NCI-H524 (cell line): ENCODE measurements around the gene PAM16.

Experiments
- DNase-seq, 2 experiments: peaks; one replicate each; lab custom pipeline; 2025; lab: John Stamatoyannopoulos, UW

PAM16 gene

DNA sequence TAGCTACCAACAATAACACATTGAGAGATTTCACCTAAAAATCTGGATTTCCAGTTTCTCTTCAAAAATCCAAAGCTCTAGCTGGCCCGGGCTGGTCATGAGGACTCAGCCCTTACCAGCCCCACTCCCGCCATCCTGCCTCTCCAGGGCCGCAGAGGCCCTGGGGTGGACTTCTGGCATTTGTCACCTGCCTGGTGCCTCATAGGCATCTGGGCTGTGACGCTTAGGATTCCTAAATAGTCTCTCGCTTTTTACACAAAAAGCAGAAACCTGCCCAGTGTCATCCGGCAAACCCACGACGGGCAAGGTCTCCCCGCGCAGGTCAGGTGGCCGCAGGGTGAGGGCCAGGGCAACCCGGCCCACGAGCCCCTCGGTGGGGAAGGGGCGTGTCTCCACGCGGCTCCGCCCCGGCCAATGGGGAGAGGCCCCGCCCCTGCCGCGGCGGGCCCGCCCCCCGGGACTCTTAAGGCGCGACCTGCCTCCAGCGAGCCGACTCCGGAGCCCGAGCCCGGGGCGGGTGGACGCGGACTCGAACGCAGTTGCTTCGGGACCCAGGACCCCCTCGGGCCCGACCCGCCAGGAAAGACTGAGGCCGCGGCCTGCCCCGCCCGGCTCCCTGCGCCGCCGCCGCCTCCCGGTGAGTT is 20.4 kb upstream of the PAM16 start, which contains the start of gene VASN:
Gene VASN (plus strand): TSS at position 492 of the 644 bp plus-strand sequence. CDS start 9,030 bp downstream, outside the sequence.
- peak in 1 of 2 experiments; percentile 49 for DNase-seq

DNA sequence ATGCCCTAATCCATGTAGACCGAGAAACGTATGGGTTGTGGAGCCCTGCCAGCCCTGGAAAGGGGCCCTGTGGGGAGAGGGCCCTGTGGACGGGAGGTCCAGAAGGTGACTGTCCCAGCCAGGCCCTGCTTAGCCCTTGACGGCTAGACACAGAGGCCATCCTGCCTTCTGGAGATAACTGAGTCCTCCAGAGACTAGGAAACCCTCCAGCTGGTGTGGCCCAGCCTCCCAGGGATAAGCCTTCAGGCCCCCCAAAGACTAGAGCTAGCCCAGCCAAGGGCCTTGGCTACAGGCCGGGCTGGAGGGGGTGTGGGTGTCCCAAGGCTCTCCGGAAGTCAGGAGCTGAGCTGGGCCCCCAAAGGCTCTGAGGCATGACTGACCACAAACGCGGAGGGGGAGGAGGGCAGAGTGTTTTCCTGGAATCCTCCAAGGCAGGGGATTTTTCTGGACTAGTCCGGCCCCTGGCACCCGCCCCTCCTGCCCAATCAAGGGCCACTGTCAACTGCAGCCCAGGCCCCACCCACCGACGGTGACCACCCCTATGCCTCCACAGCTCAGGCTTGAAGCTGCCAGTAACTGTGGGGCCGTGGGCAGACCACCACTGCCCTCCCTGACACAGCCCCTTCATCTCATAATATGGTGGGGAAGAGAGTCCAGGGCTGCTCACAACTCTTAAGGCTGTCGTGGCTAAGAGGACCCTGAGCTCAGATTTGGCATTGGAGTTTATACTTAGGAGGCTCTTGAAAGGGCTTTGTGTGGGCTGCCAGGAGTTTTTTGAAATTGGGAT is 19.6 kb upstream of the PAM16 start:
- DNase-seq = no peak

DNA sequence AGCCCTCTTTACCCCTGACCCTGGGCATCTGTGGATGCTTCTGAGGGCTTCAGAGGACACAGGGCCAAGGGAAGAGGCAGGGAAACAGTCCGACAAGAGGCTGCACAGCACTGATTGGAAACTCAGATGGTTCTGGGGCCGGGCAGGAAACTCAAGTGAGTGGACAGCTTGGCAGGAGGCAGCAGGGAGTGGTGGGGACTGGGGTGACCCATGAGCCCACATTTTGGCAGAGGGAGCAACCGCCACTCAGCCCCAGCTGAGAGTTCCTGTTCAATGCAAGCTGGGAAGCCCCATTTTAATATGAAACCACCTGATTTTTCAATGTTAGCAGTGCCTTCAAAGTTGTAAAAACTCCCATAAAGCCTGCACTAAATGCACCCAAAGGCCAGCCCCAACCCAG is 19.0 kb upstream of the PAM16 start:
- DNase-seq = no peak

DNA sequence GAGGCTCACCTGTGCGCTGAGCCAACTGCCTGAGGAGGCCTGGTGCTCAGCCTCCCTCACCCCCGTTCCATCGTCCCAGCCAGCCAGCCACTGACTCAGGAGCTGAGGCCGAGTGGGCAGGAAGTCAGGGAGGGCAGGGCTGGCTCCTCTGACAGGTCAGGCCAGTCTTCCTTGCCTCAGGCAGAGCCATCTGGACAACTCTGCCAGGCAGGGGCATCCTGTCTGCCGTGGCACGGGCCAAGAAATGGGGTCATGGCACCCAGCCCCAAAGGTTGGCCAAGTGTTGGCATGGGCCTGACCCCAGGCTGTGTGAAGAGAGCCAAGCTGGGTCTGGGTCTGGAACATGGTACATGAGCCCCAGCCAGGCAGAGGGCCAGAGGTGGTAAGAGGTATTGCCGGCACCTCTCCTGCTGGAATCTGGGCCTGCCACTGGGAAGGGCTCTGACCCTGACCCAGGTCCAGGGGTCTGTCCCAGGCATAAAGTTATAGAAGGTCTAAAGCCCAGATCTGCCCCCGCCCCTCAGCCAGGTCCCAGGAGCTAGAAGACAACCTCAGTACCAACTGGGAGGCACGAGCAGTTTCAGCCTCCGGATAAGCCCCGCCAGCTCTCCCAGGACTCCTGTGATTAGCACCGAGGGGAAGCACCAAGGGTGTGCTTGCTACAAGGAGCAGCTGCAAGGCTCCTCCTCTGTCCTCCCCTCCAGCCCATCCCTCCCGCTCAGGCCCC is 18.0 kb upstream of the PAM16 start:
- no peak for DNase-seq

DNA sequence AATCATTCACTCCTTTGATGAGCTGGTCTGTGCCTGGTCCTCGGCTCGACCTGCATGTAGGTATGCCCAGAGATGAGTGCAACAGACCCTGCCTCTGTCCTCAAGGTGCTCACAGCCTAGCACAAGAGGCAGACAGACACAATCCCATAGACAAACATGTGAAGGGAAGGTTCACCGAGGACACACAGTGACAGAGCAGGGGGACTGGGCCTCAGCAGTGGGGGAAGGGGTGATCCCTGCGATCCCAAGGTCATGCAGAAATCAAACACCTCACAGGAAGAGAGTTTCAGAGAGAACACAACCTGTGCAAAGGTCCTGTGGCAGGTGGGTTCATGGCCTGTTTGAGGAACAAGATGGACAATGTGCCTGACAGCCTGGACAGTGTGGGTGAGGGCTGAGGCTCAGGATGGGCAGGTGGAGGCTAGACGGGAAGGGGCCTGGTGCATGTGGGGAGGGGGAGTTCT is 16.3 kb upstream of the PAM16 start:
- no peak for DNase-seq

DNA sequence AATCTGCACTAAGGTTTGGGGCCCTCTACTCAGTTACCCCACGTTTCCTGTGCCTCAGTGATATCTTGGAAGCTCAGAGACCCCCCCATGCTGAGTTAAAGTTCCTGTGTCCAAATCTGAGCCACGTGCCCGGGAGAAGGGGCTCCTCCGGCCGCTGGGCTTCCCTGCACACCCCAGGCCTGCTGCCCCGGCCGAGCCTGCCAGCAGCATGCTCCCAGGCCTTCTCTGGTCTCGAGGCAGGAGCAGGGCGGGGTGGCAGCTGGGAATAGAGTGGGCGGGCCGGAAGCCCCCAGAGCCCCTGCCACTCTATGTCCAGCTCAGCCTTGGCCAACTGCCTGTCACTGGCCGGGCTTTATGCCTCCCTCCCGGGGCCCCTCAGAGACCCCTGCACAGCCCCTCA is 14.9 kb upstream of the PAM16 start:
- no peak for DNase-seq

DNA sequence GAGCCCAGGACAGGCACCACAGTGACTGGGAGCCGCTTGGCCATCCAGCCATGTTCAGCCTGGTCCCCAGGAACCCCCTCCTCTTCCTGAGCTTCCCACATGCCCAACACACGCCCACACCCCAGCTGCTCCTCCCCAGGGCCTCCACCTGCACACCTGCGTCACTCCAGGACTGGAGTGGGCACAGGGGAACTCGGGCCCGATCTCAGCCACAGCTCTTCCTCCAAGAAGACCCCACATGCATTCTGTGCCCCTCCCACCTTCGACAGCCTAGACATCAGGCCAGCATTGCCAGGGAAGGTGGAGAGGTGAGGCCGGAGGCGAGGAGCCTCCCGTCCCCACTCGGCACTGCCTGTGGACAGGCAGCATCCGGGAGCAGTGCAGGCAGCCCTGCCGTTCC is 14.5 kb upstream of the PAM16 start:
- DNase-seq = no peak

DNA sequence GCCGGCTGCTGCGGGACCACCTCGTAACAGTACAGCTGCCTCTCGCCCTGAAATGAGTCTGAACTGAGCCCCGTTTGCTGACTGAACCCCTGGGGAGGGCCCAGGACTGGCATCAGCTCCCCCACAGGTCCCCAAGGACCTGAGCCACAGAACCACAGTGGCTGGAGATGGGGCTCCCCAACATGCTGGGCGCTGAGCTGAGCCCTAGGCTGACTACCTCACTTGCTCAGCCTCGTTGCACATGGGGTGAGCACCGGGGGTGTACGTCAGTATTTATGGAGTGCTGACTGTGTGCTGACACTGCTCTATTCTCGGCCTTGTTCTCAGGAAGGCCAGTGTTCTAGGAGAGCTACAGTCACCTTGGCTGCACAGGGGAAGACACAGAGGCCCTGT is 13.9 kb upstream of the PAM16 start:
- DNase-seq = no peak

DNA sequence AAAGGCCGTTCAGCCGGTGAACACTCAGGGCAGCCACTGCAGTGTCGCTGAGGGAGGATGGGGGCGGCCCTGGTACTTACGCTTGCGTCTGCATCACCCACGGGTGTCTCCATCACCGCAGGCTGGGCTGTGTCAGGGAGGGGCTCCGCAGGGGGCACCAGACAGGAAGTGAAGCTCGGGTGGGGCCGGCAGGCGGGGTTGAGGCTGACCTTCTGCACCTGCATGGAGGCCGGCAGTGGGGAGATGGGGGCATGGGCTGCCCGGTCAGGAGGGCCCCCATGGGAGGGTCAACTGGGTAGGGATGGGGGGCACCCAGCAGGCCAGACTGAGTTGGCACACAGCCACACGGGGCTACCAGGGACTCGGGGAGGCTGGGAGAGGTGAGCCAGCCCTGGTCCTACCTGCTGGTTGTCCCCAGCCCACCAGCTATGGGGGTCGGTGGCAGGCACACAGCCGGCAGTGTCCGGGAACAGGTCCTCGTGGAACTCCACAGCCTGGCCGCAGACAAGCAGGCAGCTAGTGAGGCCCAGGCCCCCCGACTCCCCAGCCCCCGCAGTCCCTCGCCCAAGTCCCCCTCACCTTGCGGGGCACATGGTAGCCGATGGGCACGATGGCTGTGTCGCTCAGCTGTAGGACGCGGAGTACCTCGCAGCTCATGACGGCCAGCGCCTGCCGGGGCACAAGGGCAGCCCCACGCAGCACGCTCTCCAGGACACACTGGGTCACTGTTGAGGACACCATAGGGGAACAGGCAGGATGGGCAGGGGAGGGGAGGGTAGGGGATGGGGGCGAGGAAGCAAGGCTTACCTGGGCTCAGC is 13.3 kb upstream of the PAM16 start:
- no peak for DNase-seq

DNA sequence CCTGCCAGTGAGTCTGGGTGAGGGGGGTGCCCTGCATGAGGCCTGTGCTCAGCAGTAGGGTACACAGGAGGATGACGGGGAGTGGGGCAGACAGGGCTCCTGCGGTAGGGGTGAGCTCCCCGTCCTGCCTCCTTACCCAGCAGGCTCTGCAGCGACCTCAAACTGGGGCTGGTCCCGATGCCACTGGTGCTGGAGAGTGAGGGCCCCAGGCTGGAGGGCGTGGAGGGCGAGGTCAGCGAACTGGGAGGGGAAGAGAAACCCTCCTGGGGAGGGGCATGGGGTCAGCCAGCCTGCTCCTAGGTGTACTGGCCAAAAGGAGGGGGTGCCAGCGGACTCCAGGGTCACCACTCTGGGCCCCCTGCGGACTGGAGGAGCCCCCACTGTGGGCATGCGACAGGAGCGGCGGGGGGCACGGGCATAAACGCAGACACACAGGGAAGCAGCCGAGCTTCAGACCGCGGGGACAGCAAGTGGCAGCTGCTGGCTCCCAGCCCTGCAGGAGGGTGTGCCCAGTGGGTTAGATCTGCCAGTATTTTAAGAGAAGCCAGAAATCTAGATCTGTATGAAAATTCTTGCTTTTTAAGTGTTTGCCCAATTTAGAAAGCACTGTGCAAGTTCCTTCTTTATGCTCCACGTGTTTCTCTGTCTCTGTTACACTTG is 11.5 kb upstream of the PAM16 start:
- DNase-seq = no peak

DNA sequence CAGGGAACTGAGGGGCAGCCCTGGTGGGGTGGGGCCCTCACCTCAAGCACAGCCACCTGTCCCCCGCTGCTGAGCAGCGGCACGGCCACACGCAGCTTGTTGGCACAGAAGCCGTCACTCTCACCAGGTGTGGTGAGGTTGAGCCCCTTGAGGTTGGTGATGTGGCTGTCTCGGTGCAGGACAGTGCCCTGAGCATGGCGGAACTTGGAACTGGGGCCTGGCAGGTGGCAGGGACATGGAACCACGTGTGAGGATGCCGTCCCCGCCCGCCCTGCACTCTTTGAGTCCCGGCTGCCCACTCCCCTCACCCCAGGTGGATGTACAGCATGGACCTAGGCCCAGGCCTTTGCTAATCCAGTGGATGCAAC is 10.8 kb upstream of the PAM16 start:
- no peak for DNase-seq

DNA sequence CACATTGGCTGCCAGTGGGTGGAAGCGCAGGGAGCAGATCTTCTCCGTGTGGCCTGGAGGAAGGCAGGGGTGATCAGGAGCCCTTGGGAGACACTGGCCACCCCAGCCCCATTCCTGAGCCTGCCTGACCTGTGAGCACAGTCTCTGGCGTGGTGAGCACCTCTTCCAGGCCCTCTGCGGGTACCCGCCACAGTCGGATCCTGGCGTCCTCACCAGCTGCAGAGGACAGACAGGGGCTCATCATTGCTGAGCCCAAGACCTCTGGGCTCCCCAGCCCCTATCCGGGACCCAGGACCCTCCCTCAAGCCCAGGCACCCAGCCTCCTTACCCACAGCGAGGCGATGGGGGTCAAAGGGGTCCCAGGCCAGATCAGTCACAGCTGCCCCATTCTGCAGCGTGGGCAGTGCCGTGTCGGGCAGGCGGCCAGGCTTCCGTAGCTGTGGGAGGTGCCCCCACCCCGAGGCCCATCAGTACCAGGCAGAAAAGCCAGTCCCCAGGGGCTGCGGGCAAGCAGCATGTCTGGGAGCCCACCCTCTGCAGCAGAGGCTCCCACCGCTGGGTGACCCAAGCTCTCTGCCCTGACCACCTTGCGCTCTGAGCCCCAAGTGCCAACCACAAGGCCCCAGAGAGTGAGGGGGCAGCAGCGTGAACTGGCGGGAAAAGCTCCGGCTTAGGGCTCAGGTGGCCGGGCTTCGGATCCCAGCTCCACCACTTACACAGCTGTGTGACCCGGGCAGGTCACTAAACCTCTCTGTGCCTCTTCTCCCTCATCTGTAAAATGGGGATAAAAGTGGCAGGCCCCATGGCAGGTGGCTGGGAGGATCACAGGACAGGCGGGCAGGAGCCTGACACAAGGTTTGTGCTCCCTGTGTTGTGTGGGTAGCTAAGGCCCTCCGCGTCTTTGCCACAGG is 10.2 kb upstream of the PAM16 start:
- DNase-seq = no peak

DNA sequence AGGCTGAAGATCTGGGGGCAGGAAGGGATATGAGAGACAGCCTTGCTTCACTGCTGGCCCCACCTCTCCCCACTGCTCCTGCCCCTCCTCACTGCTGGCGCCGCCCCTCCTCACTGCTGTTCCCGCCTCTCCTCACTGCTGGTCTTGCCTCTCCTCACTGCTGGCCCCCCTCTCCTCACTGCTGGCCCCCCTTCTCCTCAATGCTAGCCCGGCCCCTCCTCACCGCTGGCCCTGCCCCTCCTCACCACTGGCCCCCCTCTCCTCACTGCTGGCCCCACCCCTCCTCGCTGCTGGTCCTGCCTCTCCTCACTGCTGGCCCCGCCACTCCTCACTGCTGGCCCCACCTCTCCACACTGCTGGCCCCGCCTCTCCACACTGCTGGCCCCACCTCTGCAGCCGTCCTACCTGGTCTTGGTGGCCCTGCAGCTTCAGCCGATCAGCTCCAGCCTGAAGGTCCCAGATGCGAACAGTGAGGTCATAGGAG is 9.5 kb upstream of the PAM16 start:
- DNase-seq = no peak

DNA sequence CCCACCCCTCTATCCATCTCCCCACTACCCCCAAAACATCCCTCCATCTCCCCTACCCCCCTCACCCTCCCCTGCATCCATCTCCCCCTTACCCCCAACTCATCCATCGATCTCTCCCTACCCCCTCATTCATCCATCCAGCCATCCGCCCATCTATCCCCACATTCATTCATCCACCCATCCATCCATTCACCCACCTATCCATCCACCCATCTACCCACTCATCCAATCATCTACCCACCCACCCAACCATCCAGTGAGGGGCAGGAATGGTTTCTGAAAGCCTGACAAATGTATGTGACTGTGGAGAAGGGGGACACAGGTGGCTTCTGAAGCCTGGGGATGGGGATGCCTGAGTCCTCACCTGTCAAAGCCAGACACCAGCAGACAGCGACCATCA is 8.8 kb upstream of the PAM16 start:
- no peak for DNase-seq

DNA sequence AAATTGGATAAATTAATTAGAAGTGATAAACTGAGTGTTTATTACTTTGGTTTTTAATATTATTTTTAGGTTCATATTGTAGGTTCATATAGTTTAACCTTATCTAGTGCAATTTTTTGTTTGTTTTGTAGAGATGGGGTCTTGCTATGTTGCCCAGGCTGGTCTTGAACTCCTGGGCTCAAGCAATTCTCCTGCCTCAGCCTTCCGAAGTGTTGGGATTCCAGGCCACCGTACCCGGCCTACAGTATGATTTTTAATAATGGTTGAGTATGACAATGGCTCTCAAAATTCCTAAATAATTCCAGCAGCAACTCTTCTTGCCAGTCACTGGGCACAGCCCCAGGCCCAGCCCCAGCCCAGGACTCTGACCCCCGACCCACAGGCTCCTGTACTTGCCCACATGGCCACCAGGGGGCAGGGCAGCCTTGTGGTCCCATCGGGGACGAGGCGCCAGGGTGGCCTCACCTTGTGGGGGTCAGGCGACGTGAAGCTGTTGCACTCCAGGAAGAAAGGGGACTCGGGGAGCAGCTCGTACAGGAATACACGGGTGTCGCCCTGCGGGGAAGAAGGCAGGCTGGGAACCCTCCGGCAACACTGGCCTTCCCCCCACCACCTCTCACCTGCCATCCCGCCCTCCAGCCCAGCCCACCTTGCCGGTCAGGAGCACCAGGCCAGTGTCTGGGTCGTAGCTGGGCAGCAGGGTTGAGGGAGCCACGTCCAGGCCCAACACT is 7.9 kb upstream of the PAM16 start:
- DNase-seq = peak in 1 of 2 experiments; percentile 19

DNA sequence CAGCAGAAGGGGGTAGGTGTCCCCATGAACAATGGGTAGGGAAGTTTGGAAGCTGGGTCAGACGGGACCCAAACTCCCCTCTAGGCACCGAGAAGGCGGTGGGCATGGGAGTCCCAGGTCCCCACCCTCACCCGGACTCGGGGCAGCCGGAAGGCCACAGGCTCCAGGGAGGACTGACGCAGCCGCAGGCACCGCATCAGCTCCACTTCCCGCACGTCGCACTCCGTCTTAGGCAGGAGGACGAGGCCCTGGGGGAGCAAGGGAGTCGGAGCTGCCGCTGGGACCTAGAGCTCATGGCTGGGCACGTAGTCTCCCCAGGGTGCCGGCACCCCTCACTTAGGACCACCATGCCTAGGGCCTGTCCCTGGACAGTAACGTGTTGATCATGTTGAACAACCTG is 7.1 kb upstream of the PAM16 start:
- DNase-seq = no peak

DNA sequence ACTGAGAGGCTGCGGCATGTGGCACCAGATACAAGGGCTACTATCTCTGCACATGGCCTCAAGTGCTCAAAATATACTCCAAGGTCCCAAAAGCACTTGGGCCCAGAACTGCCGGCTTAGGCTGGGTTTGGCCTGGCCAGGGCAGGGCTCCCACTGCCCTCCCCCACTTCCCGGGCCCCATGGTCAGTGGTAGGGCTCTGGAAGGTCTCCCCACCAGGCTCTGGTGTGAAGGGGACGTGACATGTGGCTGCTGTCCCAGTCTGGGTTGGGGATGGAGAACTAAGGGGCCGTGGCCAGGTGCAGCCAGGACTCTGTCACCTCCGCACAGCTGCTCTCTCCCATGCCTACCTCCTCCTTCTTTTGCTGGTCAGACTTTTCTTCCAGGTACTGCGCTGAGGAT is 5.7 kb upstream of the PAM16 start:
- DNase-seq = no peak

DNA sequence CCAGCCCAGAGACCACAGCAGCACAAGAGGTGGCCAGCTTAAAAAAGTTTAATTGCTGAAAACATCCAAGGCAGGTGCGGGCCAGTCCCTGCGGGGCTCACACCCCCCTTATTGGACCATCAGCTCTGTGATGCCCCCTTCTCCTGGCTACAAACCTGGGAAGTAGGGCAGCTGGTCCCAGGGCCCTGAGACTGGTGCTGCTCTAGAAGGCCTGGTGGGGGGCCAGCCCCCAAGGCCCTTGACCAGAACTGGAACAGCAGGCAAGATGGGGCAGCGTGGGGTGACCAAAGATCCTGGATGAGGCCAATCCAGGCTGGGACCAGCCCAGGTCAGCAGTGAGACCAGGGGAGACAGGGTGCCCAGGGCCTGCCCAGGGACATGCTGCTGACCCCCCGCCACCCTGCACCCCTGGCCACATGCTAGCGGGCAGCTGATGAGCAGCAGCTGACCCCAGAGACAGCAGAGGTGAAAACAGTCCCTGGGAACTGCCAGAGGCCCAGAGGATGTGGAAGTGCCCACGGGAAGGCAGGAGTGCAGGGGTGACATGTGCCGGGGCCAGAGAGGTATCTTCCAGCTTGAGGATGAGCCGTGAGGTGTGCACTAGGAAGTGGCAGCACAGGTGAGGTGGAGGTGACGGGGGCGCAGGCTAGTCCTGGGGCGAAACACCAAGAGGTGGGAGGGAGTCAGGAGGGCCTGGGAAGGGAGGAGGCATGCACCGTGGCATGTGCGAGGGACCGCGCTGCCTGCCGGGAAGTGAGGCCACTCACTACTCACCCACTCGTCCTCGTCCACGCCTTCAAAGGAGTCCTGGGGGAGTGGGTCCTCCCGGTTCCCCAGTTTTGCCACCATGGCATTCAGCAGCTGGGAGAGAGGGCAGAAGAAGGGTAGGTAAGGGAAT is 3.6 kb upstream of the PAM16 start:
- no peak for DNase-seq

DNA sequence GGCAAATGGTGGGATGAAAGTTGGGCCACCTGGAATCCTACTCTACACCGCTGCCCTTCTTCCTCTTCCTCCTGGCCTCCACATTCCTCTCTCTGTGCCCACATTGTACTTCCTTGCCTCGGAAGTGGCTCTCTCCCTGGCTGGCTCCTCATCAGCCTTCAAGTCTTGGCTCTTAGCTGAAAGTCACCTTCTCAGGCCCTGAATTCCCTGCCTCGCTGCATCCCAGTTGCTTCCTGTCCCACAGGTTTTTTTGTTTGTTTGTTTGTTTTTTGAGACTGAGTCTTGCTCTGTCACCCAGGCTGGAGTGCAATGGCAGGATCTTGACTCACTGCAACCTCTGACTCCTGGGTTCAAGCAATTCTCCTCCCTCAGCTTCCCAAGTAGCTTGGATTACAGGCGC is 2.6 kb upstream of the PAM16 start:
- no peak for DNase-seq
